HTERT RPE-1 (cell line): ENCODE measurements around the gene NRARP.

Source experiments
- in situ Hi-C: fragments of 300-500 bp; cut with MboI; formaldehyde crosslinking; loops from 4 replicates; pipeline ENCODE4 v1.14.3; 2020; ENCODE audit warnings: low sequenced_read_pairs

Gene NRARP

GRCh38 chr9:137311986-137312851, 10.1 kb upstream of the NRARP start:
- in situ Hi-C loops = no loop called here

- in situ Hi-C loops = no loop called here
Observed at GRCh38 chr9:137311171-137311985, 9.3 kb upstream of the NRARP start.

GRCh38 chr9:137310189-137311052, 8.3 kb upstream of the NRARP start:
- in situ Hi-C loops = no loop called here

GRCh38 chr9:137309368-137310188, 7.5 kb upstream of the NRARP start:
- in situ Hi-C loops = no loop called here

GRCh38 chr9:137308057-137308619, 6.1 kb upstream of the NRARP start:
- in situ Hi-C loops = no loop called here

GRCh38 chr9:137307255-137308056, 5.4 kb upstream of the NRARP start:
- in situ Hi-C loops = no loop called here

GRCh38 chr9:137306850-137307254, 4.8 kb upstream of the NRARP start:
- in situ Hi-C loops = no loop called here

GRCh38 chr9:137306066-137306849, 4.2 kb upstream of the NRARP start:
- in situ Hi-C loops = no loop called here

GRCh38 chr9:137305798-137306065, 3.7 kb upstream of the NRARP start:
- in situ Hi-C loops = no loop called here

- in situ Hi-C loops = no loop called here
Observed at GRCh38 chr9:137305060-137305797, 3.2 kb upstream of the NRARP start.

GRCh38 chr9:137304383-137305059, 2.5 kb upstream of the NRARP start:
- in situ Hi-C loops = no loop called here

GRCh38 chr9:137303893-137304382, 1.9 kb upstream of the NRARP start:
- in situ Hi-C loops = no loop called here

- in situ Hi-C loops = no loop called here
Observed at GRCh38 chr9:137303151-137303892, 1.3 kb upstream of the NRARP start.

GRCh38 chr9:137302449-137303150, 529 bp upstream of the NRARP start:
- in situ Hi-C loops = no loop called here

GRCh38 chr9:137301081-137301947, 757 bp downstream of the NRARP start:
- in situ Hi-C loops = no loop called here
